HS-27A (cell line): ENCODE measurements around the gene TIGD3.

ENCODE experiments used
- DNase-seq: peaks from one replicate; pipeline ENCODE4 v3.0.0-alpha.2; 2012; ENCODE audit warnings: low read depth, missing footprints

Gene TIGD3

GRCh38 chr11:65373839-65374580 lies 19.5 kb downstream of the TIGD3 start:
- no peak for DNase-seq

GRCh38 chr11:65375012-65375411 lies 20.5 kb downstream of the TIGD3 start:
- no peak for DNase-seq

- DNase-seq, result no peak
Measured at GRCh38 chr11:65376138-65376713, 21.7 kb downstream of the TIGD3 start.

GRCh38 chr11:65377036-65377435 lies 22.5 kb downstream of the TIGD3 start:
- DNase-seq, result no peak

- DNase-seq, result no peak
Measured at GRCh38 chr11:65377777-65378176, 23.2 kb downstream of the TIGD3 start.

GRCh38 chr11:65378208-65378927 lies 23.8 kb downstream of the TIGD3 start:
- DNase-seq, result no peak

- no peak for DNase-seq
Measured at GRCh38 chr11:65378928-65379638, 24.5 kb downstream of the TIGD3 start.

- DNase-seq, result no peak
Measured at GRCh38 chr11:65379698-65380459, 25.3 kb downstream of the TIGD3 start.

GRCh38 chr11:65380460-65381119 lies 26.0 kb downstream of the TIGD3 start:
- no peak for DNase-seq

GRCh38 chr11:65381716-65382032 lies 27.1 kb downstream of the TIGD3 start:
- peak; percentile 58 for DNase-seq

- peak; percentile 99 for DNase-seq
Measured at GRCh38 chr11:65382033-65382803, 27.7 kb downstream of the TIGD3 start, which contains the start of gene SLC25A45. TSS of gene SLC25A45 (minus strand) at chr11:65382646. CDS start at chr11:65381951, 695 bp downstream.

GRCh38 chr11:65382804-65383368 lies 28.3 kb downstream of the TIGD3 start:
- DNase-seq, result no peak

- no peak for DNase-seq
Measured at GRCh38 chr11:65383778-65384177, 29.2 kb downstream of the TIGD3 start.

- DNase-seq, result no peak
Measured at GRCh38 chr11:65384301-65384889, 29.8 kb downstream of the TIGD3 start.

GRCh38 chr11:65386307-65387140 lies 32.0 kb downstream of the TIGD3 start, which contains the start of gene FRMD8:
TSS of gene FRMD8 (plus strand) at chr11:65386637. CDS start at chr11:65387037, 400 bp downstream.
- DNase-seq, result peak; percentile 48

- no peak for DNase-seq
Measured at GRCh38 chr11:65388731-65389130, 34.2 kb downstream of the TIGD3 start.

- no peak for DNase-seq
Measured at GRCh38 chr11:65389294-65389980, 34.9 kb downstream of the TIGD3 start.
